ENCODE measurements around the gene LRRFIP2. TPM values are rescaled to one million over a fixed set of nuclear protein-coding genes. Genes with fewer than 3 reads are reported as not detected.
"Not testable (repeated sequence)": the region's sequence is repeated elsewhere in the genome, so short reads cannot be mapped to it uniquely, and the experiment has no call there.

Gene LRRFIP2
- total and polyA plus RNA-seq, 8 donors = 25.9 to 131 (median 39.0) TPM

DNA sequence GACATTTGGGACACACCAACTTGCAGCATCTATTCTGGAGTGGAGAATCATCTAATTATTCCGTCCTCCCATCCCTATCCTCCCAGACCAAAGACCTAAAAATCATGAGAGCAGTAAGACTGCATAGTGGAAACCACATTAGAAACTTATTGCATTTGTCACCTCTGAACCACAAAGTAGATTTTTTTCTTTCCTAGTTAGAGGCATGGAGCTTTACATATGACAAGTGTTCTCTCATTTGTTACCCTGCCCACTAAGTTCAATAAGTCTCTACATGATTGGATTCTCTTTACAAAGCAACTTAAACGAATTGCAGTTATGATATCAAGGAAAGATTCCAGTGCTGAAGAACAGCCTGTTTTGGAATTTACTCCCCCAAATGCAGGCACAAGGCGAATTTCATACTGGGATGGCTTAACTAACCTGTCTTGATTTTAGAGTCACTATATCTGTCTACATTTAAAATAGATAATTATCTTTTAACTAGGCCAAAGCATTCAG lies 42.3 kb upstream of the LRRFIP2 start:
- 62 to 82% (median 77%) methylated on average over 3 of the region's 3 CpGs for WGBS, 5 donors
- H3K4me1 ChIP-seq = peaks cover 0 to 8% (median 3%) of the 10 kb centered on the region in 4 donors
- intact Hi-C loops (cut with DNase I; ENCODE audit: low total_unique reads) = loop anchor here (10.0 kb wide), 1 partner anchor 192 kb away; no protein-coding TSS in a partner anchor
- H3K9me3 ChIP-seq = peaks cover 0 to 2% (median 0%) of the 10 kb centered on the region in 4 donors
- H3K4me3 ChIP-seq = no peak overlapping the region
- DNase-seq = no peak
- no peak overlapping the region for H3K27ac ChIP-seq
- no peaks in the 10 kb centered on the region for H3K27me3 ChIP-seq
- no peaks in the 10 kb centered on the region for H3K36me3 ChIP-seq
- TF ChIP-seq EP300 (IDR thresholded peaks at IDR 0.05) (no peak), POLR2A (IDR thresholded peaks at IDR 0.05) (no peak), POLR2AphosphoS5 (IDR thresholded peaks at IDR 0.05) (no peak), CTCF (IDR thresholded peaks at IDR 0.05) (no peak)

GRCh38 chr3:37214076-37214475 lies 39.7 kb upstream of the LRRFIP2 start:
- Histone ChIP-seq H3K36me3 (no peaks in the 10 kb centered on the region), H3K4me1 (peaks cover 0 to 8% (median 3%) of the 10 kb centered on the region in 4 donors), H3K27ac (no peak overlapping the region), H3K27me3 (no peaks in the 10 kb centered on the region), H3K4me3 (no peak overlapping the region), H3K9me3 (peaks cover 0 to 7% (median 0%) of the 10 kb centered on the region in 4 donors)
- DNase-seq = no peak
- intact Hi-C loops (cut with DNase I; ENCODE audit: low total_unique reads) = loop anchor here (10.0 kb wide), 1 partner anchor 189 kb away; no protein-coding TSS in a partner anchor
- TF ChIP-seq EP300 (IDR thresholded peaks at IDR 0.05) (no peak), POLR2A (IDR thresholded peaks at IDR 0.05) (no peak), CTCF (IDR thresholded peaks at IDR 0.05) (no peak), POLR2AphosphoS5 (IDR thresholded peaks at IDR 0.05) (no peak)
- WGBS, 5 donors = 57 to 73% (median 66%) methylated on average over 3 of the region's 3 CpGs

- intact Hi-C loops (cut with DNase I; ENCODE audit: low total_unique reads) = loop anchor here (10.0 kb wide), 1 partner anchor 185 kb away; no protein-coding TSS in a partner anchor
- WGBS, 5 donors = 79 to 86% (median 81%) methylated on average over 4 of the region's 4 CpGs
- Histone ChIP-seq H3K4me1 (peaks cover 0 to 8% (median 3%) of the 10 kb centered on the region in 4 donors), H3K27me3 (no peaks in the 10 kb centered on the region), H3K36me3 (peaks cover 0 to 7% (median 0%) of the 10 kb centered on the region in 4 donors), H3K4me3 (no peak overlapping the region), H3K27ac (no peak overlapping the region), H3K9me3 (peaks cover 0 to 7% (median 0%) of the 10 kb centered on the region in 4 donors)
- DNase-seq = no peak
- TF ChIP-seq CTCF (IDR thresholded peaks at IDR 0.05) = no peak
- no peak for TF ChIP-seq EP300 (IDR thresholded peaks at IDR 0.05)
- no peak for TF ChIP-seq POLR2AphosphoS5 (IDR thresholded peaks at IDR 0.05)
- no peak for TF ChIP-seq POLR2A (IDR thresholded peaks at IDR 0.05)
These were observed 35.8 kb upstream of the LRRFIP2 start for GRCh38 chr3:37210230-37210629.

DNA sequence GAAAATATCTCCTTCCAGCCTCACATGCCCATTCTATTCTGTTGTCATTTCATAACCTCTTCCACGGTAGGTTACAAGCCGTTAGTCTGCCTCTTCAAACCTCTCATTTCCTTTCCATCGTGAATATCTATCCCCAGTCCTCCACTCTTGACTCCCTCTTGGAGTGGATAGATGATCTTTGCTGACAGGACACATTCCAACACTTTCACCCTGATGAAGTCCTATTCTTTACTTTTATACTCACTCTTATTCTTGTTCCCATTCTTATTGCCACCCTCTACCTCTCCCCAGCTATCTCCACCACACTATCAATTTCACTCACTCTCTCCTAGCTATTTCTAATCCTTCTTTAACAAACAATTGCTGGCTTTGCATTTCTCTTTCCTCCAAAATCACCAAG lies 34.2 kb upstream of the LRRFIP2 start:
- DNase-seq; H3K9me3 ChIP-seq; H3K27ac ChIP-seq; intact Hi-C loops (cut with DNase I; ENCODE audit: low total_unique reads); H3K4me1 ChIP-seq; H3K4me3 ChIP-seq; H3K27me3 ChIP-seq; H3K36me3 ChIP-seq: not testable (repeated sequence)
- WGBS, 5 donors = 80 to 93% (median 90%) methylated on average over 3 of the region's 3 CpGs

DNA sequence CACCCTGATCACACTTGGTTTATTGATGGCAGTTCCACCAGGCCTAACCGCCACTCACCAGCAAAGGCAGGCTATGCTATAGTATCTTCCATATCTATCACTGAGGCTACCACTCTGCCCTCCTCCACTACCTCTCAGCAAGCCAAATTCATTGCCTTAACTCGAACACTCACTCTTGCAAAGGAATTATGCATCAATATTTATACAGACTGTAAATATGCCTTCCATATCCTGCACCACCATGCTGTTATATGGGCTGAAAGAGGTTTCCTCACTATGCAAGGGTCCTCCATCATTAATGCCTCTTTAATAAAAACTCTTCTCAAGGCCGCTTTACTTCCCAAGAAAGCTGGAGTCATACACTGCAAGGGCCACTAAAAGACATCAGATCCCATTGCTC lies 33.6 kb upstream of the LRRFIP2 start:
- DNase-seq; H3K4me1 ChIP-seq; intact Hi-C loops (cut with DNase I; ENCODE audit: low total_unique reads); H3K9me3 ChIP-seq; H3K4me3 ChIP-seq; H3K27me3 ChIP-seq; H3K36me3 ChIP-seq; H3K27ac ChIP-seq: not testable (repeated sequence)
- WGBS, 5 donors = 88 to 95% (median 91%) methylated on average over 3 of the region's 3 CpGs

DNA sequence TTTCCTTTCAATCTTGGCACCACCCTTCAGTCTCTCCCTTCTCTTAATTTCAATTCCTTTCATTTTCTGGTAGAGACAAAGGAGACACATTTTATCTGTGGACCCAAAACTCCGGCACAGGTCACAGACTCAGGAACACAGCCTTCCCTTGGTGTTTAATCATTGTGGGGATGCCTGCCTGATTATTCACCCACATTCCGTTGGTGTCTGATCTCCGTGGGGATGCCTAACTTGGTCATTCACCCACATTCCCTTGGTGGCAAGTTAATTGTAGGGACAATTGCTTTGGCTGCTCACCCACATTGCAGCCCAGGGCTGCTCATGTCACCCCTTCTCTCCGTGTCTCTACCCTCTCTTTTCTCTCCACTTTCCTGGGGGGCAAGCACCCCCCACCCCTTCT lies 31.7 kb upstream of the LRRFIP2 start:
- DNase-seq; H3K27ac ChIP-seq; intact Hi-C loops (cut with DNase I; ENCODE audit: low total_unique reads); H3K27me3 ChIP-seq; H3K36me3 ChIP-seq; H3K4me1 ChIP-seq; H3K9me3 ChIP-seq; H3K4me3 ChIP-seq: not testable (repeated sequence)
- WGBS, 5 donors = 69 to 78% (median 77%) methylated on average over 4 of the region's 4 CpGs
